DMS153 treated with DMSO at 0.1 percent for 48 hours (cell line): ENCODE results near the gene SCYL1.

Experiments used
- DNase-seq: peaks from one replicate; lab custom pipeline; 2025; ENCODE audit not compliant: unreplicated experiment; lab: John Stamatoyannopoulos, UW

The SCYL1 gene

DNA sequence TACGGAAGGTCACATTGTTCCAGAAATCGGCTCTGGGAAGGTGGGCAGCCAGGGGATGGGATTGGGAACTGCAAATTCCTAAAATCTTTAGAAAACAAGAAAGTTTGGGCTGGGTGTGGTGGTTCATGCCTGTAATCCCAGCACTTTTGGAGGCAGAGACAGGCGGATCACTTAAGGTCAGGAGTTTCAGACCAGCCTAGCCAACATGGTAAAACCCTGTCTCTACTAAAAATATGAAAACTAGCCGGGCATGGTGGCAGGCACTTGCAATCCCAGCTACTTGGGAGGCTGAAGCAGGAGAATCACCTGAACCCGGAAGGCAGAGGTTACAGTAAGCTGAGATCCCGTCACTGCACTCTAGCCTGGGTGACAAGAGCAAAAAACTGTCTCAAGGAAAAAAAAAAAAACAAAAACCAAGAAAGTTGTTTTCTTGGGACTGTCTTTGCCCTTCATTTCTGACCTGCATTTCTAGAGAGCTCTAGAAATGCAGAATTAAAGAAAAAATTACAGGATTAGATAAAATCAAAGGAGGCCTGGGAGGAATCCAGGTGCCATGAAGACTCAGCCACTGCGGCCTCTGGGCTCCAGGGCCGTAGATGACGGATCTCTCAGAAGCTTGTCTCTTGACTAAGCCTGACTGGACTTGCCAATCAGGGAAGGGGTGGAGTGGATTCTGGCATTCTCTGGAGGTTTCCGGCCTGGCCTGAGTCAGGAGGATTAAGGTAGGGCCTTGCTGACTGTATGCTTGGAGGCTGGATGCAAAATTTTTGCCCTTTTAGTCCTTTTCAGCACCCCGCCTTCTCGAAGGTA is 31.3 kb upstream of the SCYL1 start:
- no peak for DNase-seq

DNA sequence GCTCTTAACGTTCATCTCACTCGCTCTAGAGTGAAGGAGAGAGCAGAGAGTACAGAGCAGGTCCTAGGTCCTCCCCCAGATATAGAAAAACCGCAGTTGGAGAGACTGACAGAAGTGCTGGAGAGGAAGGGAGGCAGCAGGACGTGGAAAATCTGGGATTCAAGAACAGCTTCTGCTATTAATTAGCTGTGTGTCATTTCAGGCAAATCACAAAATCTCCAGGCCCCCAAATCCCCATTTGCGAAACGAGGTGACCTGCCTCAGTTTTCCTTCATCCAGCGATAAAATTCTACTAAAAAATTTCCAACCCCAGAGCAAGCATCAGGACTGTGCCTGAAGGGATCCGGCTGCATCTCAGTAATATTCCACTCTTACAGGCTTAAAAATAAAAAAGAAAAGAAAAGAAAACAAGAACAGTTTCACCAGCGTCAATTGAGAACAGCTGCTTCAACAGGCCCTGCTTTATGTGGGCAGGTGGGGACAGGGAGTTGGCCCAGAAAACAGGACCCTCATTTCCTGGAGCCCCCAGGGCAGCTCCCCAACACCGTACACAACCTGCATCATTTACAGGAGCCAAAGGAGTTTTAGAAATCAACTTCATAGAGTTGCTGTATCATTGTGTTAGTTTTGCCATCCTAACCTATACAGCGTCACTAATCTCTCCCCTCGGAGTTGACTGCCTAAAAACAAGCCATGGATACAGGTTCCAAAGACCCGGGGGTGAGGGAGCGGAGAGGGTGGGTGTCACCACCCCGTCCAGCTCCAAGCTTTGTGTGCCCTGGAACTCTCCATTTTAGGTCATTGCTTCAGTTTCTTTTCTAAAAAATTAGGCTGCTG is 28.4 kb upstream of the SCYL1 start:
- peak; percentile 77 for DNase-seq

DNA sequence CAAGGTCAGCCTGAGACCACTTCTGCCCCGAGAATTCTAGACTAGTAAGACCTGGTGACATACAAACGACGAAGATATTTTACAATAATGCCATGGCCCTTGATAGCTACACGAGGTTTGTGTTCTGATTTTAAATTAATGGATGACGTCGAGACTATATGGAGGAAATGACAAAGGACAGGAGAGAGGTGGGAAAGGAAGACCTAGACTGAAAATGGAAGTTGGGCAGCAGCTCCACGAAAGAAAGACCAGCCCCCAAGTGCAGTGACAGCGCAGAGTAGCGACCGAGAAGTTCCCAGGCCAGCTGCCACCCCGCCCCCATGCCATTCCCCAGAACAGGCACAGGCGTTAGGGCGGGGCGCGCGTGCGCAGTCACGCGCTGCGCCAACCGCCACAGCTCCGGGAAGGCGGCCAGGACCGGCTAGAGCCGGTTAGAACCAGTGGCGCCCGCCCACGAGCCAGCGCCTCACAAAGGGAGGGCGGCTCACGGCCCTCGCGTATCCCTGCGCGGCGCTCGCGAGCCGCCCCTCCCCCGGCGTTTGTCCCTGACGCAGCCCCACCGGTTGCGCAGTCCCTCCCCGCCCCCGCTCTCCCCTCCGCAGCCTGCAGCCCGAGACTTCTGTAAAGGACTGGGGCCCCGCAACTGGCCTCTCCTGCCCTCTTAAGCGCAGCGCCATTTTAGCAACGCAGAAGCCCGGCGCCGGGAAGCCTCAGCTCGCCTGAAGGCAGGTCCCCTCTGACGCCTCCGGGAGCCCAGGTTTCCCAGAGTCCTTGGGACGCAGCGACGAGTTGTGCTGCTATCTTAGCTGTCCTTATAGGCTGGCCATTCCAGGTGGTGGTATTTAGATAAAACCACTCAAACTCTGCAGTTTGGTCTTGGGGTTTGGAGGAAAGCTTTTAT is 27.5 kb upstream of the SCYL1 start:
- peak; percentile 96 for DNase-seq

DNA sequence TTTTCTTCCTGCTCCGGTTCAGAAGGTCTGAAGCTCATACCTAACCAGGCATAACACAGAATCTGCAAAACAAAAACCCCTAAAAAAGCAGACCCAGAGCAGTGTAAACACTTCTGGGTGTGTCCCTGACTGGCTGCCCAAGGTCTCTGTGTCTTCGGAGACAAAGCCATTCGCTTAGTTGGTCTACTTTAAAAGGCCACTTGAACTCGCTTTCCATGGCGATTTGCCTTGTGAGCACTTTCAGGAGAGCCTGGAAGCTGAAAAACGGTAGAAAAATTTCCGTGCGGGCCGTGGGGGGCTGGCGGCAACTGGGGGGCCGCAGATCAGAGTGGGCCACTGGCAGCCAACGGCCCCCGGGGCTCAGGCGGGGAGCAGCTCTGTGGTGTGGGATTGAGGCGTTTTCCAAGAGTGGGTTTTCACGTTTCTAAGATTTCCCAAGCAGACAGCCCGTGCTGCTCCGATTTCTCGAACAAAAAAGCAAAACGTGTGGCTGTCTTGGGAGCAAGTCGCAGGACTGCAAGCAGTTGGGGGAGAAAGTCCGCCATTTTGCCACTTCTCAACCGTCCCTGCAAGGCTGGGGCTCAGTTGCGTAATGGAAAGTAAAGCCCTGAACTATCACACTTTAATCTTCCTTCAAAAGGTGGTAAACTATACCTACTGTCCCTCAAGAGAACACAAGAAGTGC is 26.7 kb upstream of the SCYL1 start:
- peak; percentile 81 for DNase-seq

DNA sequence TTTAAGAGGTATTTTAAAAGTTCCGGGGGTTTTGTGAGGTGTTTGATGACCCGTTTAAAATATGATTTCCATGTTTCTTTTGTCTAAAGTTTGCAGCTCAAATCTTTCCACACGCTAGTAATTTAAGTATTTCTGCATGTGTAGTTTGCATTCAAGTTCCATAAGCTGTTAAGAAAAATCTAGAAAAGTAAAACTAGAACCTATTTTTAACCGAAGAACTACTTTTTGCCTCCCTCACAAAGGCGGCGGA is 26.2 kb upstream of the SCYL1 start:
- DNase-seq, result no peak

DNA sequence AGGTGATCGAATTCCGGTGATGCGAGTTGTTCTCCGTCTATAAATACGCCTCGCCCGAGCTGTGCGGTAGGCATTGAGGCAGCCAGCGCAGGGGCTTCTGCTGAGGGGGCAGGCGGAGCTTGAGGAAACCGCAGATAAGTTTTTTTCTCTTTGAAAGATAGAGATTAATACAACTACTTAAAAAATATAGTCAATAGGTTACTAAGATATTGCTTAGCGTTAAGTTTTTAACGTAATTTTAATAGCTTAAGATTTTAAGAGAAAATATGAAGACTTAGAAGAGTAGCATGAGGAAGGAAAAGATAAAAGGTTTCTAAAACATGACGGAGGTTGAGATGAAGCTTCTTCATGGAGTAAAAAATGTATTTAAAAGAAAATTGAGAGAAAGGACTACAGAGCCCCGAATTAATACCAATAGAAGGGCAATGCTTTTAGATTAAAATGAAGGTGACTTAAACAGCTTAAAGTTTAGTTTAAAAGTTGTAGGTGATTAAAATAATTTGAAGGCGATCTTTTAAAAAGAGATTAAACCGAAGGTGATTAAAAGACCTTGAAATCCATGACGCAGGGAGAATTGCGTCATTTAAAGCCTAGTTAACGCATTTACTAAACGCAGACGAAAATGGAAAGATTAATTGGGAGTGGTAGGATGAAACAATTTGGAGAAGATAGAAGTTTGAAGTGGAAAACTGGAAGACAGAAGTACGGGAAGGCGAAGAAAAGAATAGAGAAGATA is 25.7 kb upstream of the SCYL1 start, which contains the start of gene MALAT1:
Gene MALAT1, plus strand, starts transcription at position 69 of the 736 bp plus-strand sequence.
- DNase-seq, result peak; percentile 91

DNA sequence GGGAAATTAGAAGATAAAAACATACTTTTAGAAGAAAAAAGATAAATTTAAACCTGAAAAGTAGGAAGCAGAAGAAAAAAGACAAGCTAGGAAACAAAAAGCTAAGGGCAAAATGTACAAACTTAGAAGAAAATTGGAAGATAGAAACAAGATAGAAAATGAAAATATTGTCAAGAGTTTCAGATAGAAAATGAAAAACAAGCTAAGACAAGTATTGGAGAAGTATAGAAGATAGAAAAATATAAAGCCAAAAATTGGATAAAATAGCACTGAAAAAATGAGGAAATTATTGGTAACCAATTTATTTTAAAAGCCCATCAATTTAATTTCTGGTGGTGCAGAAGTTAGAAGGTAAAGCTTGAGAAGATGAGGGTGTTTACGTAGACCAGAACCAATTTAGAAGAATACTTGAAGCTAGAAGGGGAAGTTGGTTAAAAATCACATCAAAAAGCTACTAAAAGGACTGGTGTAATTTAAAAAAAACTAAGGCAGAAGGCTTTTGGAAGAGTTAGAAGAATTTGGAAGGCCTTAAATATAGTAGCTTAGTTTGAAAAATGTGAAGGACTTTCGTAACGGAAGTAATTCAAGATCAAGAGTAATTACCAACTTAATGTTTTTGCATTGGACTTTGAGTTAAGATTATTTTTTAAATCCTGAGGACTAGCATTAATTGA is 25.0 kb upstream of the SCYL1 start:
- DNase-seq, result no peak

DNA sequence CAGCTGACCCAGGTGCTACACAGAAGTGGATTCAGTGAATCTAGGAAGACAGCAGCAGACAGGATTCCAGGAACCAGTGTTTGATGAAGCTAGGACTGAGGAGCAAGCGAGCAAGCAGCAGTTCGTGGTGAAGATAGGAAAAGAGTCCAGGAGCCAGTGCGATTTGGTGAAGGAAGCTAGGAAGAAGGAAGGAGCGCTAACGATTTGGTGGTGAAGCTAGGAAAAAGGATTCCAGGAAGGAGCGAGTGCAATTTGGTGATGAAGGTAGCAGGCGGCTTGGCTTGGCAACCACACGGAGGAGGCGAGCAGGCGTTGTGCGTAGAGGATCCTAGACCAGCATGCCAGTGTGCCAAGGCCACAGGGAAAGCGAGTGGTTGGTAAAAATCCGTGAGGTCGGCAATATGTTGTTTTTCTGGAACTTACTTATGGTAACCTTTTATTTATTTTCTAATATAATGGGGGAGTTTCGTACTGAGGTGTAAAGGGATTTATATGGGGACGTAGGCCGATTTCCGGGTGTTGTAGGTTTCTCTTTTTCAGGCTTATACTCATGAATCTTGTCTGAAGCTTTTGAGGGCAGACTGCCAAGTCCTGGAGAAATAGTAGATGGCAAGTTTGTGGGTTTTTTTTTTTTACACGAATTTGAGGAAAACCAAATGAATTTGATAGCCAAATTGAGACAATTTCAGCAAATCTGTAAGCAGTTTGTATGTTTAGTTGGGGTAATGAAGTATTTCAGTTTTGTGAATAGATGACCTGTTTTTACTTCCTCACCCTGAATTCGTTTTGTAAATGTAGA is 24.3 kb upstream of the SCYL1 start:
- DNase-seq, result no peak

DNA sequence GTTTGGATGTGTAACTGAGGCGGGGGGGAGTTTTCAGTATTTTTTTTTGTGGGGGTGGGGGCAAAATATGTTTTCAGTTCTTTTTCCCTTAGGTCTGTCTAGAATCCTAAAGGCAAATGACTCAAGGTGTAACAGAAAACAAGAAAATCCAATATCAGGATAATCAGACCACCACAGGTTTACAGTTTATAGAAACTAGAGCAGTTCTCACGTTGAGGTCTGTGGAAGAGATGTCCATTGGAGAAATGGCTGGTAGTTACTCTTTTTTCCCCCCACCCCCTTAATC is 23.8 kb upstream of the SCYL1 start:
- no peak for DNase-seq

DNA sequence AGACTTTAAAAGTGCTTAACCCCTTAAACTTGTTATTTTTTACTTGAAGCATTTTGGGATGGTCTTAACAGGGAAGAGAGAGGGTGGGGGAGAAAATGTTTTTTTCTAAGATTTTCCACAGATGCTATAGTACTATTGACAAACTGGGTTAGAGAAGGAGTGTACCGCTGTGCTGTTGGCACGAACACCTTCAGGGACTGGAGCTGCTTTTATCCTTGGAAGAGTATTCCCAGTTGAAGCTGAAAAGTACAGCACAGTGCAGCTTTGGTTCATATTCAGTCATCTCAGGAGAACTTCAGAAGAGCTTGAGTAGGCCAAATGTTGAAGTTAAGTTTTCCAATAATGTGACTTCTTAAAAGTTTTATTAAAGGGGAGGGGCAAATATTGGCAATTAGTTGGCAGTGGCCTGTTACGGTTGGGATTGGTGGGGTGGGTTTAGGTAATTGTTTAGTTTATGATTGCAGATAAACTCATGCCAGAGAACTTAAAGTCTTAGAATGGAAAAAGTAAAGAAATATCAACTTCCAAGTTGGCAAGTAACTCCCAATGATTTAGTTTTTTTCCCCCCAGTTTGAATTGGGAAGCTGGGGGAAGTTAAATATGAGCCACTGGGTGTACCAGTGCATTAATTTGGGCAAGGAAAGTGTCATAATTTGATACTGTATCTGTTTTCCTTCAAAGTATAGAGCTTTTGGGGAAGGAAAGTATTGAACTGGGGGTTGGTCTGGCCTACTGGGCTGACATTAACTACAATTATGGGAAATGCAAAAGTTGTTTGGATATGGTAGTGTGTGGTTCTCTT is 23.2 kb upstream of the SCYL1 start:
- DNase-seq, result no peak

DNA sequence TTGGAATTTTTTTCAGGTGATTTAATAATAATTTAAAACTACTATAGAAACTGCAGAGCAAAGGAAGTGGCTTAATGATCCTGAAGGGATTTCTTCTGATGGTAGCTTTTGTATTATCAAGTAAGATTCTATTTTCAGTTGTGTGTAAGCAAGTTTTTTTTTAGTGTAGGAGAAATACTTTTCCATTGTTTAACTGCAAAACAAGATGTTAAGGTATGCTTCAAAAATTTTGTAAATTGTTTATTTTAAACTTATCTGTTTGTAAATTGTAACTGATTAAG is 22.7 kb upstream of the SCYL1 start:
- DNase-seq, result no peak

DNA sequence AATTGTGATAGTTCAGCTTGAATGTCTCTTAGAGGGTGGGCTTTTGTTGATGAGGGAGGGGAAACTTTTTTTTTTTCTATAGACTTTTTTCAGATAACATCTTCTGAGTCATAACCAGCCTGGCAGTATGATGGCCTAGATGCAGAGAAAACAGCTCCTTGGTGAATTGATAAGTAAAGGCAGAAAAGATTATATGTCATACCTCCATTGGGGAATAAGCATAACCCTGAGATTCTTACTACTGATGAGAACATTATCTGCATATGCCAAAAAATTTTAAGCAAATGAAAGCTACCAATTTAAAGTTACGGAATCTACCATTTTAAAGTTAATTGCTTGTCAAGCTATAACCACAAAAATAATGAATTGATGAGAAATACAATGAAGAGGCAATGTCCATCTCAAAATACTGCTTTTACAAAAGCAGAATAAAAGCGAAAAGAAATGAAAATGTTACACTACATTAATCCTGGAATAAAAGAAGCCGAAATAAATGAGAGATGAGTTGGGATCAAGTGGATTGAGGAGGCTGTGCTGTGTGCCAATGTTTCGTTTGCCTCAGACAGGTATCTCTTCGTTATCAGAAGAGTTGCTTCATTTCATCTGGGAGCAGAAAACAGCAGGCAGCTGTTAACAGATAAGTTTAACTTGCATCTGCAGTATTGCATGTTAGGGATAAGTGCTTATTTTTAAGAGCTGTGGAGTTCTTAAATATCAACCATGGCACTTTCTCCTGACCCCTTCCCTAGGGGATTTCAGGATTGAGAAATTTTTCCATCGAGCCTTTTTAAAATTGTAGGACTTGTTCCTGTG is 22.1 kb upstream of the SCYL1 start:
- no peak for DNase-seq

DNA sequence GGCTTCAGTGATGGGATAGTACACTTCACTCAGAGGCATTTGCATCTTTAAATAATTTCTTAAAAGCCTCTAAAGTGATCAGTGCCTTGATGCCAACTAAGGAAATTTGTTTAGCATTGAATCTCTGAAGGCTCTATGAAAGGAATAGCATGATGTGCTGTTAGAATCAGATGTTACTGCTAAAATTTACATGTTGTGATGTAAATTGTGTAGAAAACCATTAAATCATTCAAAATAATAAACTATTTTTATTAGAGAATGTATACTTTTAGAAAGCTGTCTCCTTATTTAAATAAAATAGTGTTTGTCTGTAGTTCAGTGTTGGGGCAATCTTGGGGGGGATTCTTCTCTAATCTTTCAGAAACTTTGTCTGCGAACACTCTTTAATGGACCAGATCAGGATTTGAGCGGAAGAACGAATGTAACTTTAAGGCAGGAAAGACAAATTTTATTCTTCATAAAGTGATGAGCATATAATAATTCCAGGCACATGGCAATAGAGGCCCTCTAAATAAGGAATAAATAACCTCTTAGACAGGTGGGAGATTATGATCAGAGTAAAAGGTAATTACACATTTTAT is 21.4 kb upstream of the SCYL1 start:
- DNase-seq, result no peak

DNA sequence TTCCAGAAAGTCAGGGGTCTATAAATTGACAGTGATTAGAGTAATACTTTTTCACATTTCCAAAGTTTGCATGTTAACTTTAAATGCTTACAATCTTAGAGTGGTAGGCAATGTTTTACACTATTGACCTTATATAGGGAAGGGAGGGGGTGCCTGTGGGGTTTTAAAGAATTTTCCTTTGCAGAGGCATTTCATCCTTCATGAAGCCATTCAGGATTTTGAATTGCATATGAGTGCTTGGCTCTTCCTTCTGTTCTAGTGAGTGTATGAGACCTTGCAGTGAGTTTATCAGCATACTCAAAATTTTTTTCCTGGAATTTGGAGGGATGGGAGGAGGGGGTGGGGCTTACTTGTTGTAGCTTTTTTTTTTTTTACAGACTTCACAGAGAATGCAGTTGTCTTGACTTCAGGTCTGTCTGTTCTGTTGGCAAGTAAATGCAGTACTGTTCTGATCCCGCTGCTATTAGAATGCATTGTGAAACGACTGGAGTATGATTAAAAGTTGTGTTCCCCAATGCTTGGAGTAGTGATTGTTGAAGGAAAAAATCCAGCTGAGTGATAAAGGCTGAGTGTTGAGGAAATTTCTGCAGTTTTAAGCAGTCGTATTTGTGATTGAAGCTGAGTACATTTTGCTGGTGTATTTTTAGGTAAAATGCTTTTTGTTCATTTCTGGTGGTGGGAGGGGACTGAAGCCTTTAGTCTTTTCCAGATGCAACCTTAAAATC is 20.8 kb upstream of the SCYL1 start:
- DNase-seq, result no peak

DNA sequence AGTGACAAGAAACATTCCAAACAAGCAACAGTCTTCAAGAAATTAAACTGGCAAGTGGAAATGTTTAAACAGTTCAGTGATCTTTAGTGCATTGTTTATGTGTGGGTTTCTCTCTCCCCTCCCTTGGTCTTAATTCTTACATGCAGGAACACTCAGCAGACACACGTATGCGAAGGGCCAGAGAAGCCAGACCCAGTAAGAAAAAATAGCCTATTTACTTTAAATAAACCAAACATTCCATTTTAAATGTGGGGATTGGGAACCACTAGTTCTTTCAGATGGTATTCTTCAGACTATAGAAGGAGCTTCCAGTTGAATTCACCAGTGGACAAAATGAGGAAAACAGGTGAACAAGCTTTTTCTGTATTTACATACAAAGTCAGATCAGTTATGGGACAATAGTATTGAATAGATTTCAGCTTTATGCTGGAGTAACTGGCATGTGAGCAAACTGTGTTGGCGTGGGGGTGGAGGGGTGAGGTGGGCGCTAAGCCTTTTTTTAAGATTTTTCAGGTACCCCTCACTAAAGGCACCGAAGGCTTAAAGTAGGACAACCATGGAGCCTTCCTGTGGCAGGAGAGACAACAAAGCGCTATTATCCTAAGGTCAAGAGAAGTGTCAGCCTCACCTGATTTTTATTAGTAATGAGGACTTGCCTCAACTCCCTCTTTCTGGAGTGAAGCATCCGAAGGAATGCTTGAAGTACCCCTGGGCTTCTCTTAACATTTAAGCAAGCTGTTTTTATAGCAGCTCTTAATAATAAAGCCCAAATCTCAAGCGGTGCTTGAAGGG is 20.0 kb upstream of the SCYL1 start:
- DNase-seq, result no peak
